GM12865 (cell line): ENCODE measurements around the gene LCE1D.

Source experiments
- DNase-seq: peaks from one replicate; pipeline ENCODE4 v3.0.0; 2010; ENCODE audit warnings: low read depth
- H3K4me3 ChIP-seq: 2 replicates; pipeline ENCODE4 v1.5.1; 2011; ENCODE audit warnings: mild to moderate bottlenecking, low read depth, low read length, control low read depth
- TF ChIP-seq, protein P1 (sequence below): IDR thresholded peaks from 2 replicates; pipeline ENCODE4 v1.5.1; 2011; ENCODE audit warnings: low read length, control low read depth, low read depth, inconsistent platforms; ENCODE audit not compliant: insufficient read depth; ENCODE audit errors: missing control alignments

Gene LCE1D

GRCh38 chr1:152759453-152760173, 36.9 kb upstream of the LCE1D start:
- DNase-seq: no peak
- no peak overlapping the region for H3K4me3 ChIP-seq
- TF ChIP-seq, protein P1, sequence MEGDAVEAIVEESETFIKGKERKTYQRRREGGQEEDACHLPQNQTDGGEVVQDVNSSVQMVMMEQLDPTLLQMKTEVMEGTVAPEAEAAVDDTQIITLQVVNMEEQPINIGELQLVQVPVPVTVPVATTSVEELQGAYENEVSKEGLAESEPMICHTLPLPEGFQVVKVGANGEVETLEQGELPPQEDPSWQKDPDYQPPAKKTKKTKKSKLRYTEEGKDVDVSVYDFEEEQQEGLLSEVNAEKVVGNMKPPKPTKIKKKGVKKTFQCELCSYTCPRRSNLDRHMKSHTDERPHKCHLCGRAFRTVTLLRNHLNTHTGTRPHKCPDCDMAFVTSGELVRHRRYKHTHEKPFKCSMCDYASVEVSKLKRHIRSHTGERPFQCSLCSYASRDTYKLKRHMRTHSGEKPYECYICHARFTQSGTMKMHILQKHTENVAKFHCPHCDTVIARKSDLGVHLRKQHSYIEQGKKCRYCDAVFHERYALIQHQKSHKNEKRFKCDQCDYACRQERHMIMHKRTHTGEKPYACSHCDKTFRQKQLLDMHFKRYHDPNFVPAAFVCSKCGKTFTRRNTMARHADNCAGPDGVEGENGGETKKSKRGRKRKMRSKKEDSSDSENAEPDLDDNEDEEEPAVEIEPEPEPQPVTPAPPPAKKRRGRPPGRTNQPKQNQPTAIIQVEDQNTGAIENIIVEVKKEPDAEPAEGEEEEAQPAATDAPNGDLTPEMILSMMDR: no peak

DNA sequence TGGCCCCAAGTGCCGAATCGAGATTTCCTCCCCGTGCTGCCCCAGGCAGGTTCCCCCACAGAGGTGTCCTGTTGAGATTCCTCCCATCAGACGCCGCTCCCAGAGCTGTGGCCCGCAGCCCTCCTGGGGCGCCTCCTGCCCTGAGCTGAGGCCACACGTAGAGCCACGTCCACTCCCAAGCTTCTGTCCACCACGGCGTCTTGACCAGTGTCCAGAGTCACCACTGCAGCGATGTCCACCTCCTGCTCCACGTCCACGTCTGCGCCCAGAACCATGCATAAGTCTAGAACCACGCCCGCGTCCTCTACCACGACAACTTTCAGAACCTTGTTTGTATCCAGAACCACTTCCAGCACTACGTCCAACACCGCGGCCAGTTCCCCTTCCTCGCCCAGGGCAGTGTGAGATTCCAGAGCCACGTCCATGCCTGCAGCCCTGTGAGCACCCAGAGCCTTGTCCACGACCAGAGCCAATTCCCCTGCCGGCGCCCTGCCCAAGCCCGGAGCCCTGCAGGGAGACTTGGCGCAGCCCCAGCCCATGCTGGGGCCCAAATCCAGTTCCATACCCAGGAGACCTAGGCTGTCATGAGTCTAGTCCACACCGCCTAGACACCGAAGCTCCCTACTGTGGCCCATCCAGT, 35.9 kb upstream of the LCE1D start:
- TF ChIP-seq, protein P1: no peak
- no peak for DNase-seq
- H3K4me3 ChIP-seq: no peak overlapping the region

GRCh38 chr1:152761609-152762213, 34.8 kb upstream of the LCE1D start:
- DNase-seq: no peak
- H3K4me3 ChIP-seq: no peak overlapping the region
- TF ChIP-seq, protein P1: no peak

GRCh38 chr1:152768847-152769533, 27.5 kb upstream of the LCE1D start:
- TF ChIP-seq, protein P1: no peak
- DNase-seq: no peak
- H3K4me3 ChIP-seq: no peak overlapping the region

DNA sequence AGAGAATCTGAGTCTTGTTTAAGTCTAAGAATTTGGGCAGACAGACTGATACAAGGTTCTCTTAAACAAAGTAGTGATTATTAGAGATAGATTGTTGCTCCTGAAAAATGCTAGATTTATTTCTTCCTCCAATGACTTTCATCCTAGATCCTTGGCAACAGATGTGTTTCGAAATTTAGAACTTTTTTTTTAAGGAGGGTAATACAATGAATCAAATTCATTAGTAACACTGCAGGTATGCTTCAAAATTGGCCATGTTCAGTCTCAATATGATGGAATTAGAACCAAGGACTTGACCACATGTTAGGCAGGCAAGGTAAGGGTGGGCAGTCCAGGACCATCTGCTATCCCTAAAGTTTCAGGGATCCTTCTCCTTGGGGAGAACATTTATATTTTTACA, 26.1 kb upstream of the LCE1D start:
- TF ChIP-seq, protein P1: no peak
- no peak overlapping the region for H3K4me3 ChIP-seq
- DNase-seq: no peak

- DNase-seq: peak; percentile 9
- no peak within 1 kb of the TSS for H3K4me3 ChIP-seq
- TF ChIP-seq, protein P1: peak; percentile 19
These were observed 21.6 kb upstream of the LCE1D start, which contains the start of gene LCE1F for GRCh38 chr1:152774875-152775274. Gene LCE1F (plus strand): TSS chr1:152775140. CDS start chr1:152776372, 1,232 bp downstream.
